HepG2 (cell line): Measurements from ENCODE around the gene CISTR. TPM values are rescaled to one million over a fixed set of nuclear protein-coding genes. Genes with fewer than 3 reads are reported as not detected.

Source experiments
- ATAC-seq: fragments of 200-7000 bp; cut with Tn5 transposase; 3 replicates; pipeline ENCODE4 v1.9.1; 2020; ENCODE audit warnings: mild to moderate bottlenecking, moderate library complexity
- BruUV-seq: library from RNA; stranded (reverse); fragments of 400-500 nt; replicated peaks from 2 replicates; lab custom pipeline; 2021; lab: Mats Ljungman, UMichigan
- CTCF ChIA-PET: fragments of 300-600 bp; formaldehyde crosslinking; extraction: SDS; loops from one replicate; lab custom pipeline; 2021; ENCODE audit warnings: low total read pairs, inconsistent platforms, low intra/inter-chr PET ratio; lab: Yijun Ruan, JAX
- POLR2A ChIA-PET: fragments of 350-600 bp; sonication (Branson Sonifier 250); formaldehyde crosslinking; loops from one replicate; lab custom pipeline; 2020; ENCODE audit warnings: antibody characterized with exemption, inconsistent platforms; lab: Yijun Ruan, JAX
- DNase-seq: peaks from one replicate; pipeline ENCODE4 v3.0.0-alpha.2; 2015; ENCODE audit warnings: low spot score
- FAIRE-seq: peaks from 3 replicates; lab custom pipeline; 2011; peaks lifted over from hg19 to GRCh38; lab: Jason Lieb, UNC
- H2AFZ ChIP-seq: one replicate; pipeline ENCODE4 v1.6.1; 2011; ENCODE audit warnings: low read length, inconsistent platforms
- H3K27ac ChIP-seq: fragments of 300-600 bp; 3 replicates; pipeline ENCODE4 v1.8.0; 2011; ENCODE audit warnings: mixed run types, mild to moderate bottlenecking, mixed read lengths, low read length, inconsistent platforms; ENCODE audit not compliant: insufficient read depth; ENCODE audit errors: extremely low read length
- H3K27me3 ChIP-seq, 2 experiments: fragments of 200-600 bp in 1 of 2; 2 replicates in 1 of 2; 3 replicates in 1 of 2; pipeline versions ENCODE4 v1.6.0 to v1.8.0; 2011; ENCODE audit warnings: low read length in 2 of 2, mild to moderate bottlenecking in 2 of 2, moderate library complexity in 2 of 2, inconsistent platforms in 1 of 2; ENCODE audit not compliant: insufficient read depth in 2 of 2, control insufficient read depth in 1 of 2
- H3K36me3 ChIP-seq, 2 experiments: fragments of 200-600 bp in 1 of 2; replicated peaks in 1 of 2; 2 replicates in 1 of 2; 3 replicates in 1 of 2; pipeline versions ENCODE4 v1.5.1 to v1.8.0; 2011; ENCODE audit warnings: low read length in 2 of 2, inconsistent platforms in 1 of 2; ENCODE audit not compliant: insufficient read depth in 2 of 2, control insufficient read depth in 1 of 2
- H3K4me1 ChIP-seq: 2 replicates; pipeline ENCODE4 v1.5.1; 2012; ENCODE audit warnings: low read length, inconsistent platforms; ENCODE audit not compliant: insufficient read depth
- H3K4me2 ChIP-seq: 2 replicates; pipeline ENCODE4 v1.6.0; 2011; ENCODE audit warnings: low read depth, low read length, inconsistent platforms
- H3K4me3 ChIP-seq, 3 experiments: fragments of 200-600 bp in 1 of 3; sonication (generic), shearing (Covaris generic) in 1 of 3; replicated peaks in 1 of 3; 2 replicates each; pipeline ENCODE4 v1.5.1; 2011 to 2016; ENCODE audit warnings: low read length in 3 of 3, inconsistent platforms in 2 of 3, low read depth in 2 of 3, mild to moderate bottlenecking in 2 of 3, control low read depth in 1 of 3, mixed read lengths in 1 of 3; ENCODE audit not compliant: insufficient read depth in 1 of 3
- H3K79me2 ChIP-seq: one replicate; pipeline ENCODE4 v1.6.1; 2011; ENCODE audit warnings: low read length, inconsistent platforms; ENCODE audit not compliant: insufficient read depth
- H3K9ac ChIP-seq: 2 replicates; pipeline ENCODE4 v1.6.0; 2011; ENCODE audit warnings: mild to moderate bottlenecking, low read depth, low read length, inconsistent platforms; ENCODE audit not compliant: insufficient read depth
- H3K9me3 ChIP-seq: 2 replicates; pipeline ENCODE4 v1.5.1; 2012; ENCODE audit warnings: mild to moderate bottlenecking, low read length
- H4K20me1 ChIP-seq: 2 replicates; pipeline ENCODE4 v1.6.0; 2011; ENCODE audit warnings: inconsistent platforms, mild to moderate bottlenecking, low read length, moderate library complexity; ENCODE audit not compliant: insufficient read depth
- DPF2 ChIP-seq: sonication (generic); formaldehyde crosslinking; IDR thresholded peaks from 2 replicates; pipeline ENCODE4 v1.4.0; 2020; ENCODE audit warnings: mild to moderate bottlenecking, low read depth, missing genetic modification reagents, borderline replicate concordance
- HOXA5 ChIP-seq: sonication (generic); formaldehyde crosslinking; IDR thresholded peaks from 2 replicates; pipeline ENCODE4 v1.4.0; 2020; ENCODE audit warnings: missing genetic modification reagents
- RFX1 ChIP-seq: fragments of 450-650 bp; IDR thresholded peaks from 2 replicates; pipeline ENCODE4 v1.6.1; 2017
- ZC3H4 ChIP-seq: sonication (generic); formaldehyde crosslinking; IDR thresholded peaks from 2 replicates; pipeline ENCODE4 v1.4.0; 2020; ENCODE audit warnings: missing genetic modification reagents, borderline replicate concordance
- ZIK1 ChIP-seq: sonication (generic); formaldehyde crosslinking; IDR thresholded peaks from 2 replicates; pipeline ENCODE4 v1.5.0; 2020; ENCODE audit warnings: mild to moderate bottlenecking, low read depth, missing genetic modification reagents, borderline replicate concordance
- ZNF143 ChIP-seq: sonication (generic); formaldehyde crosslinking; IDR thresholded peaks from 2 replicates; pipeline ENCODE4 v1.4.0; 2020; ENCODE audit warnings: missing genetic modification reagents
- ZSCAN30 ChIP-seq: sonication (generic); formaldehyde crosslinking; IDR thresholded peaks from 2 replicates; pipeline ENCODE4 v1.5.0; 2020; ENCODE audit warnings: mild to moderate bottlenecking, missing genetic modification reagents
- in situ Hi-C: cut with HindIII; loops from 2 replicates; pipeline ENCODE4 v1.10.0; 2017; ENCODE audit warnings: low pct_unique_long_range_greater_than_20kb; ENCODE audit not compliant: extremely low pct_ligation_motif_present
- intact Hi-C: fragments of 100-400 bp; cut with micrococcal nuclease; formaldehyde crosslinking; loops from one replicate; pipeline ENCODE4 v1.10.0; 2022; ENCODE audit not compliant: unreplicated experiment
- polyA plus RNA-seq, 8 experiments: library from polyadenylated mRNA; depleted of rRNA in 3 of 8; stranded (reverse) in 7 of 8; unstranded in 1 of 8; fragments of >200 nt; fragmentation: Illumina TruSeq in 4 of 8; extraction: Trizol in 4 of 8; gene quantifications; 2 replicates each; pipeline versions ENCODE4 v1.2.1 to v1.2.3, GENCODE V29; 2011 to 2016; ENCODE audit warnings: low read depth in 4 of 8, missing spikeins in 1 of 8, mixed read lengths in 1 of 8; ENCODE audit not compliant: insufficient read depth in 1 of 8
- total RNA-seq, 5 experiments: library from RNA; depleted of rRNA; stranded (reverse); fragments of >200 nt; fragmentation: Illumina TruSeq; extraction: Trizol; gene quantifications; 2 replicates each; pipeline ENCODE4 v1.2.3, GENCODE V29; 2016; ENCODE audit warnings: low read depth in 1 of 5
- TF ChIP-seq, protein P1 (sequence below): IDR thresholded peaks from 2 replicates; pipeline ENCODE4 v1.6.1; 2016; ENCODE audit warnings: low read depth, control low read depth
- TF ChIP-seq, protein P2 (sequence below), 2 experiments: IDR thresholded peaks; 2 replicates each; pipeline ENCODE4 v1.6.1; 2011 to 2012; ENCODE audit warnings: low read length in 2 of 2, borderline replicate concordance in 1 of 2, low read depth in 1 of 2, mild to moderate bottlenecking in 1 of 2, moderate library complexity in 1 of 2
- TF ChIP-seq, protein P3 (sequence below): sonication (generic); formaldehyde crosslinking; IDR thresholded peaks from 2 replicates; pipeline ENCODE4 v1.5.0; 2020; ENCODE audit warnings: missing genetic modification reagents
- TF ChIP-seq, protein P4 (sequence below): sonication (generic); formaldehyde crosslinking; IDR thresholded peaks from 2 replicates; pipeline ENCODE4 v1.8.1; 2023; ENCODE audit warnings: mild to moderate bottlenecking, missing genetic modification reagents
- TF ChIP-seq, protein P5 (sequence below): sonication (generic); formaldehyde crosslinking; IDR thresholded peaks from 2 replicates; pipeline ENCODE4 v1.4.0; 2020; ENCODE audit warnings: missing genetic modification reagents
- TF ChIP-seq, protein P6 (sequence below): sonication (generic); formaldehyde crosslinking; conservative IDR thresholded peaks from 2 replicates; pipeline ENCODE4 v1.4.0; 2020; ENCODE audit warnings: missing genetic modification reagents

CISTR gene
- total and polyA plus RNA-seq, 2 of the 13 experiments (the other 11 are each of a cell fraction or from before 2014, with no cell fraction given): not detected

DNA sequence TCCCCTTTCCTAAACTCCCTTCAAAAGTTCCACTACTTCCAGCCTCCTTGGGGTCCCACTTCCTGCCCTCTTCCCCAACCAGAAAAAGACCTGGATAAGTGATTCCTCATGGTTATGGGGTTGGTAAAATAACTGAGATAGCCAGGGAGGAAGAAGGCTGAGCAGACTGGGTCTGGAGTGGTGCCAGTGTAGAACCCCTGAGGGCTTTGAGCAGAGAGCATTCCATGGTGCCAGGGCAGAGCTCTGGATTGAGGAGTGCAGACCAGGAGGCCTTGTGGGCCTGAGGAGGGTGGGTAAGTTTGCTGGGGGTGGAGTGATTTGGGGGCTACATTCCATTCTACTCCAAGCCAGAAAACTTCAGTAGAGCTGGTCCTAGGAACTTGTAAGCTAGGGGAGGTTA, 9.5 kb upstream of the CISTR start:
- no peaks in the 10 kb centered on the region for H3K9me3 ChIP-seq
- no peak overlapping the region for H2AFZ ChIP-seq
- ChIA-PET POLR2A (no interaction called here), CTCF (no interaction called here)
- DNase-seq (no peak), FAIRE-seq (no peak), ATAC-seq (no peak)
- H4K20me1 ChIP-seq: no peaks in the 10 kb centered on the region
- intact Hi-C loops: no loop called here
- H3K4me3 ChIP-seq: no peak overlapping the region
- in situ Hi-C loops: no loop called here
- H3K9ac ChIP-seq: no peak overlapping the region
- peaks cover 3 to 75% of the 10 kb centered on the region in 2 experiments; a peak in 4 of 5 replicates for H3K27me3 ChIP-seq
- H3K27ac ChIP-seq: no peak overlapping the region
- H3K4me1 ChIP-seq: peaks cover 8% of the 10 kb centered on the region; the same call in 1 of the 2 replicates
- no peaks in the 10 kb centered on the region for H3K79me2 ChIP-seq
- no TSS peak for BruUV-seq
- no peak overlapping the region for H3K4me2 ChIP-seq
- no peaks in the 10 kb centered on the region for H3K36me3 ChIP-seq
- TF ChIP-seq HOXA5 (CRISPR knock-in tag) (no peak), DPF2 (CRISPR knock-in tag) (no peak), ZSCAN30 (CRISPR knock-in tag) (no peak), ZNF143 (CRISPR knock-in tag) (no peak), ZIK1 (CRISPR knock-in tag) (no peak), RFX1 (no peak), ZC3H4 (no peak)
- TF ChIP-seq, protein P1, sequence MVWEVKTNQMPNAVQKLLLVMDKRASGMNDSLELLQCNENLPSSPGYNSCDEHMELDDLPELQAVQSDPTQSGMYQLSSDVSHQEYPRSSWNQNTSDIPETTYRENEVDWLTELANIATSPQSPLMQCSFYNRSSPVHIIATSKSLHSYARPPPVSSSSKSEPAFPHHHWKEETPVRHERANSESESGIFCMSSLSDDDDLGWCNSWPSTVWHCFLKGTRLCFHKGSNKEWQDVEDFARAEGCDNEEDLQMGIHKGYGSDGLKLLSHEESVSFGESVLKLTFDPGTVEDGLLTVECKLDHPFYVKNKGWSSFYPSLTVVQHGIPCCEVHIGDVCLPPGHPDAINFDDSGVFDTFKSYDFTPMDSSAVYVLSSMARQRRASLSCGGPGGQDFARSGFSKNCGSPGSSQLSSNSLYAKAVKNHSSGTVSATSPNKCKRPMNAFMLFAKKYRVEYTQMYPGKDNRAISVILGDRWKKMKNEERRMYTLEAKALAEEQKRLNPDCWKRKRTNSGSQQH (CRISPR knock-in tag): no peak
- TF ChIP-seq, protein P2, sequence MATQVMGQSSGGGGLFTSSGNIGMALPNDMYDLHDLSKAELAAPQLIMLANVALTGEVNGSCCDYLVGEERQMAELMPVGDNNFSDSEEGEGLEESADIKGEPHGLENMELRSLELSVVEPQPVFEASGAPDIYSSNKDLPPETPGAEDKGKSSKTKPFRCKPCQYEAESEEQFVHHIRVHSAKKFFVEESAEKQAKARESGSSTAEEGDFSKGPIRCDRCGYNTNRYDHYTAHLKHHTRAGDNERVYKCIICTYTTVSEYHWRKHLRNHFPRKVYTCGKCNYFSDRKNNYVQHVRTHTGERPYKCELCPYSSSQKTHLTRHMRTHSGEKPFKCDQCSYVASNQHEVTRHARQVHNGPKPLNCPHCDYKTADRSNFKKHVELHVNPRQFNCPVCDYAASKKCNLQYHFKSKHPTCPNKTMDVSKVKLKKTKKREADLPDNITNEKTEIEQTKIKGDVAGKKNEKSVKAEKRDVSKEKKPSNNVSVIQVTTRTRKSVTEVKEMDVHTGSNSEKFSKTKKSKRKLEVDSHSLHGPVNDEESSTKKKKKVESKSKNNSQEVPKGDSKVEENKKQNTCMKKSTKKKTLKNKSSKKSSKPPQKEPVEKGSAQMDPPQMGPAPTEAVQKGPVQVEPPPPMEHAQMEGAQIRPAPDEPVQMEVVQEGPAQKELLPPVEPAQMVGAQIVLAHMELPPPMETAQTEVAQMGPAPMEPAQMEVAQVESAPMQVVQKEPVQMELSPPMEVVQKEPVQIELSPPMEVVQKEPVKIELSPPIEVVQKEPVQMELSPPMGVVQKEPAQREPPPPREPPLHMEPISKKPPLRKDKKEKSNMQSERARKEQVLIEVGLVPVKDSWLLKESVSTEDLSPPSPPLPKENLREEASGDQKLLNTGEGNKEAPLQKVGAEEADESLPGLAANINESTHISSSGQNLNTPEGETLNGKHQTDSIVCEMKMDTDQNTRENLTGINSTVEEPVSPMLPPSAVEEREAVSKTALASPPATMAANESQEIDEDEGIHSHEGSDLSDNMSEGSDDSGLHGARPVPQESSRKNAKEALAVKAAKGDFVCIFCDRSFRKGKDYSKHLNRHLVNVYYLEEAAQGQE (IDR thresholded peaks at IDR 0.05; ENCODE audit: borderline replicate concordance in 1 of 2, low read depth in 1 of 2, low read length in 2 of 2): no peak
- TF ChIP-seq, protein P3, sequence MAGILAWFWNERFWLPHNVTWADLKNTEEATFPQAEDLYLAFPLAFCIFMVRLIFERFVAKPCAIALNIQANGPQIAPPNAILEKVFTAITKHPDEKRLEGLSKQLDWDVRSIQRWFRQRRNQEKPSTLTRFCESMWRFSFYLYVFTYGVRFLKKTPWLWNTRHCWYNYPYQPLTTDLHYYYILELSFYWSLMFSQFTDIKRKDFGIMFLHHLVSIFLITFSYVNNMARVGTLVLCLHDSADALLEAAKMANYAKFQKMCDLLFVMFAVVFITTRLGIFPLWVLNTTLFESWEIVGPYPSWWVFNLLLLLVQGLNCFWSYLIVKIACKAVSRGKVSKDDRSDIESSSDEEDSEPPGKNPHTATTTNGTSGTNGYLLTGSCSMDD (CRISPR knock-in tag): no peak
- TF ChIP-seq, protein P4, sequence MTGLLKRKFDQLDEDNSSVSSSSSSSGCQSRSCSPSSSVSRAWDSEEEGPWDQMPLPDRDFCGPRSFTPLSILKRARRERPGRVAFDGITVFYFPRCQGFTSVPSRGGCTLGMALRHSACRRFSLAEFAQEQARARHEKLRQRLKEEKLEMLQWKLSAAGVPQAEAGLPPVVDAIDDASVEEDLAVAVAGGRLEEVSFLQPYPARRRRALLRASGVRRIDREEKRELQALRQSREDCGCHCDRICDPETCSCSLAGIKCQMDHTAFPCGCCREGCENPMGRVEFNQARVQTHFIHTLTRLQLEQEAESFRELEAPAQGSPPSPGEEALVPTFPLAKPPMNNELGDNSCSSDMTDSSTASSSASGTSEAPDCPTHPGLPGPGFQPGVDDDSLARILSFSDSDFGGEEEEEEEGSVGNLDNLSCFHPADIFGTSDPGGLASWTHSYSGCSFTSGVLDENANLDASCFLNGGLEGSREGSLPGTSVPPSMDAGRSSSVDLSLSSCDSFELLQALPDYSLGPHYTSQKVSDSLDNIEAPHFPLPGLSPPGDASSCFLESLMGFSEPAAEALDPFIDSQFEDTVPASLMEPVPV (CRISPR knock-in tag): no peak
- TF ChIP-seq, protein P5, sequence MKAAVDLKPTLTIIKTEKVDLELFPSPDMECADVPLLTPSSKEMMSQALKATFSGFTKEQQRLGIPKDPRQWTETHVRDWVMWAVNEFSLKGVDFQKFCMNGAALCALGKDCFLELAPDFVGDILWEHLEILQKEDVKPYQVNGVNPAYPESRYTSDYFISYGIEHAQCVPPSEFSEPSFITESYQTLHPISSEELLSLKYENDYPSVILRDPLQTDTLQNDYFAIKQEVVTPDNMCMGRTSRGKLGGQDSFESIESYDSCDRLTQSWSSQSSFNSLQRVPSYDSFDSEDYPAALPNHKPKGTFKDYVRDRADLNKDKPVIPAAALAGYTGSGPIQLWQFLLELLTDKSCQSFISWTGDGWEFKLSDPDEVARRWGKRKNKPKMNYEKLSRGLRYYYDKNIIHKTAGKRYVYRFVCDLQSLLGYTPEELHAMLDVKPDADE: no peak
- TF ChIP-seq, protein P6, sequence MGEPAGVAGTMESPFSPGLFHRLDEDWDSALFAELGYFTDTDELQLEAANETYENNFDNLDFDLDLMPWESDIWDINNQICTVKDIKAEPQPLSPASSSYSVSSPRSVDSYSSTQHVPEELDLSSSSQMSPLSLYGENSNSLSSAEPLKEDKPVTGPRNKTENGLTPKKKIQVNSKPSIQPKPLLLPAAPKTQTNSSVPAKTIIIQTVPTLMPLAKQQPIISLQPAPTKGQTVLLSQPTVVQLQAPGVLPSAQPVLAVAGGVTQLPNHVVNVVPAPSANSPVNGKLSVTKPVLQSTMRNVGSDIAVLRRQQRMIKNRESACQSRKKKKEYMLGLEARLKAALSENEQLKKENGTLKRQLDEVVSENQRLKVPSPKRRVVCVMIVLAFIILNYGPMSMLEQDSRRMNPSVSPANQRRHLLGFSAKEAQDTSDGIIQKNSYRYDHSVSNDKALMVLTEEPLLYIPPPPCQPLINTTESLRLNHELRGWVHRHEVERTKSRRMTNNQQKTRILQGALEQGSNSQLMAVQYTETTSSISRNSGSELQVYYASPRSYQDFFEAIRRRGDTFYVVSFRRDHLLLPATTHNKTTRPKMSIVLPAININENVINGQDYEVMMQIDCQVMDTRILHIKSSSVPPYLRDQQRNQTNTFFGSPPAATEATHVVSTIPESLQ (CRISPR knock-in tag): no peak
